GM23338 (cell line): ENCODE measurements around the gene EEF2K. TPM values are rescaled to one million over a fixed set of nuclear protein-coding genes. Genes with fewer than 3 reads are reported as not detected.

Experiments
- ATAC-seq: fragments of 200-7000 bp; cut with Tn5 transposase; 3 replicates; pipeline ENCODE4 v1.9.1; 2020
- DNase-seq: peaks from one replicate; pipeline ENCODE4 v3.0.0-alpha.2; 2015; ENCODE audit warnings: low spot score
- H2AFZ ChIP-seq: fragments of 200-600 bp; sonication (generic); 2 replicates; pipeline ENCODE4 v1.8.0; 2016; ENCODE audit warnings: antibody characterized with exemption, mild to moderate bottlenecking, moderate library complexity
- H3F3A ChIP-seq: fragments of 200-600 bp; sonication (generic); replicated peaks from 2 replicates; pipeline ENCODE4 v1.8.0; 2017; ENCODE audit warnings: antibody characterized with exemption, mixed run types, low read depth
- H3K27ac ChIP-seq: fragments of 200-600 bp; sonication (generic); 2 replicates; pipeline ENCODE4 v1.6.1; 2016; ENCODE audit warnings: low read depth
- H3K27me3 ChIP-seq: fragments of 200-600 bp; sonication (generic); 2 replicates; pipeline ENCODE4 v1.8.0; 2016; ENCODE audit warnings: mild to moderate bottlenecking, mixed run types, moderate library complexity; ENCODE audit not compliant: insufficient read depth
- H3K36me3 ChIP-seq: fragments of 200-600 bp; sonication (generic); 2 replicates; pipeline ENCODE4 v1.8.0; 2016; ENCODE audit warnings: mild to moderate bottlenecking; ENCODE audit not compliant: insufficient read depth
- H3K4me1 ChIP-seq: fragments of 200-600 bp; sonication (generic); 2 replicates; pipeline ENCODE4 v1.8.0; 2016; ENCODE audit warnings: mild to moderate bottlenecking, moderate library complexity; ENCODE audit not compliant: insufficient read depth
- H3K4me2 ChIP-seq: fragments of 200-600 bp; sonication (generic); 2 replicates; pipeline ENCODE4 v1.7.1; 2017; ENCODE audit warnings: mixed run types
- H3K4me3 ChIP-seq: fragments of 200-600 bp; sonication (generic); 2 replicates; pipeline ENCODE4 v1.6.1; 2016; ENCODE audit warnings: mixed run types
- H3K79me2 ChIP-seq: fragments of 200-600 bp; sonication (generic); replicated peaks from 2 replicates; pipeline ENCODE4 v1.8.0; 2017; ENCODE audit warnings: mild to moderate bottlenecking; ENCODE audit not compliant: insufficient read depth
- H3K9me2 ChIP-seq: fragments of 200-600 bp; sonication (generic); 2 replicates; pipeline ENCODE4 v1.8.0; 2017; ENCODE audit not compliant: insufficient read depth
- H4K20me1 ChIP-seq: fragments of 200-600 bp; sonication (generic); replicated peaks from 2 replicates; pipeline ENCODE4 v1.8.0; 2017; ENCODE audit warnings: mild to moderate bottlenecking; ENCODE audit not compliant: insufficient read depth
- H3K27ac Mint-ChIP-seq: 2 replicates; pipeline ENCODE4 v1.8.0; 2020; ENCODE audit warnings: inconsistent platforms, mild to moderate bottlenecking, moderate library complexity, mixed read lengths
- H3K27me3 Mint-ChIP-seq: 3 replicates; pipeline ENCODE4 v1.8.0; 2022; ENCODE audit warnings: low read depth, mild to moderate bottlenecking, moderate library complexity, mixed read lengths, inconsistent platforms; ENCODE audit not compliant: insufficient read depth, poor library complexity
- H3K36me3 Mint-ChIP-seq: 3 replicates; pipeline ENCODE4 v1.8.0; 2021; ENCODE audit warnings: low read depth, mild to moderate bottlenecking, inconsistent platforms, moderate library complexity, mixed read lengths
- H3K4me1 Mint-ChIP-seq: 3 replicates; pipeline ENCODE4 v1.8.0; 2020; ENCODE audit warnings: mild to moderate bottlenecking, inconsistent platforms, mixed read lengths
- H3K4me3 Mint-ChIP-seq: 3 replicates; pipeline ENCODE4 v1.8.0; 2021; ENCODE audit warnings: moderate library complexity, mild to moderate bottlenecking, inconsistent platforms, mixed read lengths
- H3K9me3 Mint-ChIP-seq: 3 replicates; pipeline ENCODE4 v1.8.0; 2020; ENCODE audit warnings: moderate library complexity, mild to moderate bottlenecking, inconsistent platforms, mixed read lengths
- CTCF ChIP-seq, 2 experiments: fragments of 200-600 bp in 1 of 2; sonication (generic) in 1 of 2; conservative IDR thresholded peaks; 2 replicates each; pipeline versions ENCODE4 v1.5.1 to v1.6.1; 2016 to 2017; ENCODE audit warnings: antibody characterized with exemption in 2 of 2, low read depth in 2 of 2, mild to moderate bottlenecking in 2 of 2, moderate library complexity in 1 of 2
- EZH2 ChIP-seq: fragments of 200-600 bp; sonication (generic); IDR thresholded peaks from one replicate; pipeline ENCODE4 v1.8.0; 2017; ENCODE audit warnings: antibody characterized with exemption, mild to moderate bottlenecking, low read depth; ENCODE audit not compliant: unreplicated experiment
- EZH2phosphoT487 ChIP-seq: fragments of 200-600 bp; sonication (generic); IDR thresholded peaks from one replicate; pipeline ENCODE4 v1.8.1; 2018; ENCODE audit warnings: antibody characterized with exemption; ENCODE audit not compliant: unreplicated experiment
- JUNB ChIP-seq: IDR thresholded peaks from one replicate; pipeline ENCODE4 v1.6.1; 2016; ENCODE audit warnings: antibody characterized with exemption; ENCODE audit not compliant: unreplicated experiment
- POLR2AphosphoS5 ChIP-seq: IDR thresholded peaks from 2 replicates; pipeline ENCODE4 v1.6.1; 2016; ENCODE audit warnings: antibody characterized with exemption, low read depth
- REST ChIP-seq: IDR thresholded peaks from one replicate; pipeline ENCODE4 v1.6.1; 2018; ENCODE audit warnings: antibody characterized with exemption; ENCODE audit not compliant: unreplicated experiment
- STAT1 ChIP-seq: IDR thresholded peaks from one replicate; pipeline ENCODE4 v1.6.1; 2016; ENCODE audit warnings: antibody characterized with exemption; ENCODE audit not compliant: unreplicated experiment
- ZNF114 ChIP-seq: fragments of 250-450 bp; sonication (Bioruptor Pico); IDR thresholded peaks from 2 replicates; pipeline ENCODE4 v1.5.0; 2020; ENCODE audit warnings: mild to moderate bottlenecking, moderate library complexity
- ZNF331 ChIP-seq: fragments of 250-450 bp; sonication (Bioruptor Pico); IDR thresholded peaks from 2 replicates; pipeline ENCODE4 v1.5.0; 2020; ENCODE audit warnings: low read depth, mild to moderate bottlenecking, moderate library complexity
- polyA plus RNA-seq: library from polyadenylated mRNA; unstranded; fragments of >200 nt; fragmentation: Nextera tagmentation; extraction: Ambion mirVana; gene quantifications from 2 replicates; pipeline ENCODE4 v1.2.1, GENCODE V29; 2016
- total RNA-seq: library from RNA; depleted of rRNA; stranded (reverse); fragments of >200 nt; shearing (Covaris generic); gene quantifications from 2 replicates; pipeline ENCODE4 v1.2.3, GENCODE V29; 2014

The EEF2K gene
- total and polyA plus RNA-seq, 2 experiments from 2014 or later = 5.4 to 23.9 TPM

GRCh38 chr16:22255335-22255734 is 49.3 kb downstream of the EEF2K start:
- no peak overlapping the region for H3K4me3 Mint-ChIP-seq
- H3K36me3 ChIP-seq = peaks cover 24% of the 10 kb centered on the region
- no peaks in the 10 kb centered on the region for H3K27me3 ChIP-seq
- H3K4me1 ChIP-seq = no peaks in the 10 kb centered on the region
- H3K4me2 ChIP-seq = no peak overlapping the region
- TF ChIP-seq JUNB (no peak), REST (no peak), ZNF331 (CRISPR knock-in tag) (no peak), ZNF114 (no peak), POLR2AphosphoS5 (no peak), STAT1 (no peak), EZH2phosphoT487 (no peak), EZH2 (no peak)
- H3K9me2 ChIP-seq = no peaks in the 10 kb centered on the region
- H4K20me1 ChIP-seq = no peaks in the 10 kb centered on the region
- ATAC-seq (no peak), DNase-seq (no peak)
- no peak overlapping the region for H3K27ac ChIP-seq
- no peak overlapping the region for H2AFZ ChIP-seq
- H3K36me3 Mint-ChIP-seq = peaks cover 79% of the 10 kb centered on the region
- peaks cover 2% of the 10 kb centered on the region for H3K27me3 Mint-ChIP-seq
- no peaks in the 10 kb centered on the region for H3F3A ChIP-seq
- peaks cover 5% of the 10 kb centered on the region; the same call in 2 of the 3 replicates for H3K9me3 Mint-ChIP-seq
- no peaks in the 10 kb centered on the region for H3K4me1 Mint-ChIP-seq
- H3K79me2 ChIP-seq = no peaks in the 10 kb centered on the region
- H3K27ac Mint-ChIP-seq = no peak overlapping the region
- no peak overlapping the region for H3K4me3 ChIP-seq

GRCh38 chr16:22257440-22257839 is 51.4 kb downstream of the EEF2K start:
- ATAC-seq = peak; percentile 26; the same call in 1 of the 3 replicates
- Histone ChIP-seq H3K27ac (no peak overlapping the region), H3F3A (no peaks in the 10 kb centered on the region), H2AFZ (no peak overlapping the region), H3K79me2 (no peaks in the 10 kb centered on the region), H3K4me3 (no peak overlapping the region), H3K36me3 (peaks cover 29% of the 10 kb centered on the region), H4K20me1 (no peaks in the 10 kb centered on the region), H3K27me3 (no peaks in the 10 kb centered on the region), H3K4me1 (no peaks in the 10 kb centered on the region), H3K4me2 (no peak overlapping the region), H3K9me2 (no peaks in the 10 kb centered on the region)
- peak; percentile 16 to 33; a peak in 2 of 4 replicates for TF ChIP-seq CTCF (conservative IDR thresholded peaks at IDR 0.05; ENCODE audit: low read depth in 2 of 2)
- no peak for TF ChIP-seq JUNB
- Mint-ChIP-seq H3K27me3 (peaks cover 2% of the 10 kb centered on the region), H3K4me3 (no peak overlapping the region), H3K36me3 (peaks cover 72% of the 10 kb centered on the region), H3K27ac (no peak overlapping the region), H3K4me1 (no peaks in the 10 kb centered on the region), H3K9me3 (peaks cover 5% of the 10 kb centered on the region; the same call in 2 of the 3 replicates)
- DNase-seq = peak; percentile 11
